SK-N-SH treated with all-trans-retinoic acid at 6 μM for 48 hours (cell line): ENCODE results near the gene TRNT1.

Experiments used
- ATAC-seq: fragments of 200-7000 bp; cut with Tn5 transposase; 3 replicates; pipeline ENCODE4 v1.9.1; 2020; ENCODE audit warnings: mild to moderate bottlenecking, moderate library complexity
- ARNTL ChIP-seq: fragments of 450-650 bp; formaldehyde crosslinking; IDR thresholded peaks from 2 replicates; pipeline ENCODE4 v1.5.0; 2020; ENCODE audit warnings: low read depth, mild to moderate bottlenecking, moderate library complexity, borderline replicate concordance
- CSDC2 ChIP-seq: fragments of 250-450 bp; sonication (Bioruptor Pico); IDR thresholded peaks from 2 replicates; pipeline ENCODE4 v1.5.0; 2020; ENCODE audit warnings: mild to moderate bottlenecking, moderate library complexity
- GLIS3 ChIP-seq: fragments of 250-450 bp; sonication (Bioruptor Pico); IDR thresholded peaks from 2 replicates; pipeline ENCODE4 v1.5.0; 2020; ENCODE audit warnings: mild to moderate bottlenecking, moderate library complexity
- ISL1 ChIP-seq: fragments of 250-450 bp; sonication (Bioruptor Pico); IDR thresholded peaks from 2 replicates; pipeline ENCODE4 v2.1.2; 2022; ENCODE audit warnings: mild to moderate bottlenecking, moderate library complexity
- OSR1 ChIP-seq: fragments of 250-450 bp; sonication (Bioruptor Pico); IDR thresholded peaks from 2 replicates; pipeline ENCODE4 v1.8.0; 2022; ENCODE audit warnings: moderate library complexity, mild to moderate bottlenecking, inconsistent platforms
- PPARA ChIP-seq: fragments of 250-450 bp; sonication (Bioruptor Pico); IDR thresholded peaks from 2 replicates; pipeline ENCODE4 v1.5.0; 2020; ENCODE audit warnings: mild to moderate bottlenecking, borderline replicate concordance
- RARB ChIP-seq: fragments of 250-450 bp; sonication (Bioruptor Pico); IDR thresholded peaks from 2 replicates; pipeline ENCODE4 v1.8.0; 2021; ENCODE audit warnings: mild to moderate bottlenecking, moderate library complexity
- SNAI2 ChIP-seq: fragments of 250-450 bp; sonication (Bioruptor Pico); IDR thresholded peaks from 2 replicates; pipeline ENCODE4 v1.5.0; 2020; ENCODE audit warnings: mild to moderate bottlenecking, moderate library complexity
- TCF4 ChIP-seq: fragments of 250-450 bp; sonication (Bioruptor Pico); IDR thresholded peaks from 2 replicates; pipeline ENCODE4 v1.8.0; 2021; ENCODE audit warnings: mild to moderate bottlenecking, moderate library complexity, borderline replicate concordance
- ZC3H10 ChIP-seq: fragments of 250-450 bp; sonication (Bioruptor Pico); IDR thresholded peaks from 2 replicates; pipeline ENCODE4 v1.5.1; 2021; ENCODE audit warnings: mild to moderate bottlenecking, moderate library complexity
- ZFP3 ChIP-seq: fragments of 250-450 bp; sonication (Bioruptor Pico); IDR thresholded peaks from 2 replicates; pipeline ENCODE4 v1.5.0; 2020; ENCODE audit warnings: mild to moderate bottlenecking, moderate library complexity
- ZFP30 ChIP-seq: fragments of 450-650 bp; formaldehyde crosslinking; IDR thresholded peaks from 2 replicates; pipeline ENCODE4 v1.5.0; 2022; ENCODE audit warnings: mild to moderate bottlenecking, moderate library complexity
- ZNF565 ChIP-seq: fragments of 450-650 bp; formaldehyde crosslinking; conservative IDR thresholded peaks from 2 replicates; pipeline ENCODE4 v1.5.0; 2020; ENCODE audit warnings: low read depth, mild to moderate bottlenecking, moderate library complexity
- ZNF70 ChIP-seq: fragments of 450-650 bp; formaldehyde crosslinking; IDR thresholded peaks from 2 replicates; pipeline ENCODE4 v1.5.0; 2020; ENCODE audit warnings: mild to moderate bottlenecking, moderate library complexity
- TF ChIP-seq, protein P1 (sequence below): fragments of 250-450 bp; sonication (Bioruptor Pico); IDR thresholded peaks from 2 replicates; pipeline ENCODE4 v1.5.1; 2020; ENCODE audit warnings: low read depth, mild to moderate bottlenecking, moderate library complexity
- TF ChIP-seq, protein P2 (sequence below): fragments of 250-450 bp; sonication (Bioruptor Pico); IDR thresholded peaks from 2 replicates; pipeline ENCODE4 v1.5.1; 2021; ENCODE audit warnings: mild to moderate bottlenecking, moderate library complexity
- TF ChIP-seq, protein P3 (sequence below): fragments of 250-450 bp; sonication (Bioruptor Pico); IDR thresholded peaks from 2 replicates; pipeline ENCODE4 v1.5.0; 2020; ENCODE audit warnings: mild to moderate bottlenecking, moderate library complexity
- TF ChIP-seq, protein P4 (sequence below): fragments of 250-450 bp; sonication (Bioruptor Pico); IDR thresholded peaks from 2 replicates; pipeline ENCODE4 v1.8.0; 2021; ENCODE audit warnings: low read depth, mild to moderate bottlenecking, moderate library complexity, borderline replicate concordance

TRNT1 gene

DNA sequence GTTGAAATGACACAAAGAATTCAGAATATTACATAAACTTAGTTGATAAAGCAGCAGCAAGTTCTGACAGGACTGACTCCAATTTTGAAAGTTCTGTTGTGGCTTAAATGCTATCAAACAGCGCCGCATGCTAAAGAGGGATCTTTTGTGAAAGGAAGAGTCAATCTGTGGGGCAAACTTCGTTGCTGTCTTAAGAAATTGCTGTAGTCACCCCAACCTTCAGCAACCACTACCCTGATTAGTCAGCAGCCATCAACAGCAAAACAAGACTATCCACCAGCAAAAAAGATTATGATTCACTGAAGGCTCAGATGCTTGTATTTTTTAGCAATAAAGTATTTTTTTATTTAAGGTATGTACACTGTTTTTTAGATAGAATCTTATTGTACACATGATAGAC lies 38.5 kb downstream of the TRNT1 start (continued):
- TF ChIP-seq, protein P1, sequence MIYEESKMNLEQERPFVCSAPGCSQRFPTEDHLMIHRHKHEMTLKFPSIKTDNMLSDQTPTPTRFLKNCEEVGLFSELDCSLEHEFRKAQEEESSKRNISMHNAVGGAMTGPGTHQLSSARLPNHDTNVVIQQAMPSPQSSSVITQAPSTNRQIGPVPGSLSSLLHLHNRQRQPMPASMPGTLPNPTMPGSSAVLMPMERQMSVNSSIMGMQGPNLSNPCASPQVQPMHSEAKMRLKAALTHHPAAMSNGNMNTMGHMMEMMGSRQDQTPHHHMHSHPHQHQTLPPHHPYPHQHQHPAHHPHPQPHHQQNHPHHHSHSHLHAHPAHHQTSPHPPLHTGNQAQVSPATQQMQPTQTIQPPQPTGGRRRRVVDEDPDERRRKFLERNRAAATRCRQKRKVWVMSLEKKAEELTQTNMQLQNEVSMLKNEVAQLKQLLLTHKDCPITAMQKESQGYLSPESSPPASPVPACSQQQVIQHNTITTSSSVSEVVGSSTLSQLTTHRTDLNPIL (CRISPR knock-in tag) = no peak
- TF ChIP-seq ZNF565 (CRISPR knock-in tag) (no peak), ZNF70 (CRISPR knock-in tag) (no peak), ZFP30 (CRISPR knock-in tag) (no peak), OSR1 (CRISPR knock-in tag) (no peak)
- TF ChIP-seq, protein P2, sequence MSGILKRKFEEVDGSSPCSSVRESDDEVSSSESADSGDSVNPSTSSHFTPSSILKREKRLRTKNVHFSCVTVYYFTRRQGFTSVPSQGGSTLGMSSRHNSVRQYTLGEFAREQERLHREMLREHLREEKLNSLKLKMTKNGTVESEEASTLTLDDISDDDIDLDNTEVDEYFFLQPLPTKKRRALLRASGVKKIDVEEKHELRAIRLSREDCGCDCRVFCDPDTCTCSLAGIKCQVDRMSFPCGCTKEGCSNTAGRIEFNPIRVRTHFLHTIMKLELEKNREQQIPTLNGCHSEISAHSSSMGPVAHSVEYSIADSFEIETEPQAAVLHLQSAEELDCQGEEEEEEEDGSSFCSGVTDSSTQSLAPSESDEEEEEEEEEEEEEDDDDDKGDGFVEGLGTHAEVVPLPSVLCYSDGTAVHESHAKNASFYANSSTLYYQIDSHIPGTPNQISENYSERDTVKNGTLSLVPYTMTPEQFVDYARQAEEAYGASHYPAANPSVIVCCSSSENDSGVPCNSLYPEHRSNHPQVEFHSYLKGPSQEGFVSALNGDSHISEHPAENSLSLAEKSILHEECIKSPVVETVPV (CRISPR knock-in tag) = no peak

DNA sequence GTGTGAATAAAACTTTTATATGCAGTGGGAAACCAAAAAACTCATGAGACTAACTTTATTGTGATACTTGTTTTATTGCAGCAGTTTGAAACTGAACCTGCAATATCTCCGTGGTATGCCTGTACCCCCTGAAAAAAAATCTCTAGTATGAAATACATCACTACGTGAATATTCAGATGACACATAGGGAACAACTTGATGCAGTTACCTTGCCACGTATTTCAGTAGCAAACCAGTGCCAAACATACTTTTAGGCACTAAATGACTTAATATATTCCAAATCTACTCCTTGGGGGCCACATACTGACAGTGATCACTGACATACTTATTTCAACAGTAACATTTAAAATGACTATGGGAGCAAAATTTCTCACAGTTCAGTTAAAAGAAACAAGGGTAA lies 38.9 kb downstream of the TRNT1 start:
- ATAC-seq = no peak
- TF ChIP-seq TCF4 (CRISPR knock-in tag) (no peak), ZNF565 (CRISPR knock-in tag) (no peak), ZC3H10 (CRISPR knock-in tag) (no peak), ZNF70 (CRISPR knock-in tag) (no peak), RARB (CRISPR knock-in tag) (no peak), ZFP3 (CRISPR knock-in tag) (no peak), ISL1 (CRISPR knock-in tag) (no peak)
- TF ChIP-seq, protein P2 (CRISPR knock-in tag) = no peak

DNA sequence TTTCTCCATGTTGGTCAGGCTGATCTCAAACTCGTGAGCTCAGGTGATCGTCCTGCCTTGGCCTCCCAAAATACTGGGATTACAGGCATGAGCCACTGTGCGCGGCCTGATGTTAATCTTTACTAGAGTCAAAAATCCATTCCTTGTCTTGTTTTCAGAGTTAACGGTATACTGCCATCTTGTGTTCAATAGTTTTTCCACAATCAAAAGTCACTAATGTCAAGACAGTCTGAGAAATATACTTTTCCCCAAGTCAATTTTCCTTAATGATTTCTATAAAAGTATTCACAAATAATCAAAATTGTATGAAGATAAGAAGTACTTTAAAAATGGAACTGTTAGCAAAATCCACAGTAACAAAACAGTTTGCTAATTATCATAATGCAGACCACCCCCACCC lies 44.3 kb downstream of the TRNT1 start:
- TF ChIP-seq, protein P3, sequence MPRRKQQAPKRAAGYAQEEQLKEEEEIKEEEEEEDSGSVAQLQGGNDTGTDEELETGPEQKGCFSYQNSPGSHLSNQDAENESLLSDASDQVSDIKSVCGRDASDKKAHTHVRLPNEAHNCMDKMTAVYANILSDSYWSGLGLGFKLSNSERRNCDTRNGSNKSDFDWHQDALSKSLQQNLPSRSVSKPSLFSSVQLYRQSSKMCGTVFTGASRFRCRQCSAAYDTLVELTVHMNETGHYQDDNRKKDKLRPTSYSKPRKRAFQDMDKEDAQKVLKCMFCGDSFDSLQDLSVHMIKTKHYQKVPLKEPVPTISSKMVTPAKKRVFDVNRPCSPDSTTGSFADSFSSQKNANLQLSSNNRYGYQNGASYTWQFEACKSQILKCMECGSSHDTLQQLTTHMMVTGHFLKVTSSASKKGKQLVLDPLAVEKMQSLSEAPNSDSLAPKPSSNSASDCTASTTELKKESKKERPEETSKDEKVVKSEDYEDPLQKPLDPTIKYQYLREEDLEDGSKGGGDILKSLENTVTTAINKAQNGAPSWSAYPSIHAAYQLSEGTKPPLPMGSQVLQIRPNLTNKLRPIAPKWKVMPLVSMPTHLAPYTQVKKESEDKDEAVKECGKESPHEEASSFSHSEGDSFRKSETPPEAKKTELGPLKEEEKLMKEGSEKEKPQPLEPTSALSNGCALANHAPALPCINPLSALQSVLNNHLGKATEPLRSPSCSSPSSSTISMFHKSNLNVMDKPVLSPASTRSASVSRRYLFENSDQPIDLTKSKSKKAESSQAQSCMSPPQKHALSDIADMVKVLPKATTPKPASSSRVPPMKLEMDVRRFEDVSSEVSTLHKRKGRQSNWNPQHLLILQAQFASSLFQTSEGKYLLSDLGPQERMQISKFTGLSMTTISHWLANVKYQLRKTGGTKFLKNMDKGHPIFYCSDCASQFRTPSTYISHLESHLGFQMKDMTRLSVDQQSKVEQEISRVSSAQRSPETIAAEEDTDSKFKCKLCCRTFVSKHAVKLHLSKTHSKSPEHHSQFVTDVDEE = no peak
- no peak for TF ChIP-seq TCF4 (CRISPR knock-in tag)
- TF ChIP-seq RARB (CRISPR knock-in tag) = no peak
- no peak for TF ChIP-seq SNAI2 (CRISPR knock-in tag)
- TF ChIP-seq, protein P4, sequence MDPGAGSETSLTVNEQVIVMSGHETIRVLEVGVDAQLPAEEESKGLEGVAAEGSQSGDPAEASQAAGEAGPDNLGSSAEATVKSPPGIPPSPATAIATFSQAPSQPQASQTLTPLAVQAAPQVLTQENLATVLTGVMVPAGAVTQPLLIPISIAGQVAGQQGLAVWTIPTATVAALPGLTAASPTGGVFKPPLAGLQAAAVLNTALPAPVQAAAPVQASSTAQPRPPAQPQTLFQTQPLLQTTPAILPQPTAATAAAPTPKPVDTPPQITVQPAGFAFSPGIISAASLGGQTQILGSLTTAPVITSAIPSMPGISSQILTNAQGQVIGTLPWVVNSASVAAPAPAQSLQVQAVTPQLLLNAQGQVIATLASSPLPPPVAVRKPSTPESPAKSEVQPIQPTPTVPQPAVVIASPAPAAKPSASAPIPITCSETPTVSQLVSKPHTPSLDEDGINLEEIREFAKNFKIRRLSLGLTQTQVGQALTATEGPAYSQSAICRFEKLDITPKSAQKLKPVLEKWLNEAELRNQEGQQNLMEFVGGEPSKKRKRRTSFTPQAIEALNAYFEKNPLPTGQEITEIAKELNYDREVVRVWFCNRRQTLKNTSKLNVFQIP (CRISPR knock-in tag) = no peak
- TF ChIP-seq ZNF70 (CRISPR knock-in tag) = no peak
- TF ChIP-seq PPARA (CRISPR knock-in tag) = no peak
- no peak for TF ChIP-seq ZNF565 (CRISPR knock-in tag)
- TF ChIP-seq ISL1 (CRISPR knock-in tag) = no peak
- TF ChIP-seq, protein P1 (CRISPR knock-in tag) = no peak
- no peak for TF ChIP-seq ZC3H10 (CRISPR knock-in tag)
- no peak for TF ChIP-seq ARNTL (CRISPR knock-in tag)
- no peak for TF ChIP-seq GLIS3
- no peak for TF ChIP-seq CSDC2 (CRISPR knock-in tag)
- peak; percentile 61; the same call in 2 of the 3 replicates for ATAC-seq
